Measurements from ENCODE around the gene PCLAF. TPM values are rescaled to one million over a fixed set of nuclear protein-coding genes. Genes with fewer than 3 reads are reported as not detected.

Gene PCLAF
- total and polyA plus RNA-seq, 2 of the 13 experiments (the other 11 are each of a cell fraction or from before 2014, with no cell fraction given) = 98.6 to 98.9 TPM

GRCh38 chr15:64340355-64340754 is 40.9 kb downstream of the PCLAF start:
- ATAC-seq = no peak
- POLR2A ChIA-PET = no interaction called here

GRCh38 chr15:64337761-64338160 is 43.5 kb downstream of the PCLAF start:
- Histone ChIP-seq H3K4me3 (replicated peaks in 1 of 3; ENCODE audit: insufficient read depth in 1 of 3, low read depth in 2 of 3, low read length in 3 of 3) (no peak overlapping the region), H3K4me1 (ENCODE audit: insufficient read depth, low read length) (no peaks in the 10 kb centered on the region), H3K27ac (ENCODE audit: extremely low read length, insufficient read depth, low read length) (no peak overlapping the region), H3K27me3 (ENCODE audit: control insufficient read depth in 1 of 2, insufficient read depth in 2 of 2, low read length in 2 of 2) (no peaks in the 10 kb centered on the region; a peak in 1 of 5 replicates), H3K9ac (ENCODE audit: insufficient read depth, low read depth, low read length) (no peak overlapping the region), H2AFZ (ENCODE audit: low read length) (no peak overlapping the region), H4K20me1 (ENCODE audit: insufficient read depth, low read length) (no peaks in the 10 kb centered on the region), H3K9me3 (ENCODE audit: low read length) (no peaks in the 10 kb centered on the region), H3K36me3 (replicated peaks in 1 of 2; ENCODE audit: control insufficient read depth in 1 of 2, insufficient read depth in 2 of 2, low read length in 2 of 2) (peaks cover 0 to 15% of the 10 kb centered on the region in 2 experiments; a peak in 4 of 5 replicates), H3K79me2 (ENCODE audit: insufficient read depth, low read length) (peaks cover 7% of the 10 kb centered on the region), H3K4me2 (ENCODE audit: low read depth, low read length) (no peak overlapping the region)
- CTCF ChIA-PET (ENCODE audit: low intra/inter-chr PET ratio, low total read pairs) = no interaction called here
- intact Hi-C loops (cut with micrococcal nuclease; ENCODE audit: unreplicated experiment) (no loop called here), in situ Hi-C loops (cut with HindIII; ENCODE audit: extremely low pct_ligation_motif_present, low pct_unique_long_range_greater_than_20kb) (no loop called here)
- TF ChIP-seq ZBTB3 (CRISPR knock-in tag; IDR thresholded peaks at IDR 0.05; ENCODE audit: borderline replicate concordance, low read depth) = no peak
- TF ChIP-seq SKI (IDR thresholded peaks at IDR 0.05; ENCODE audit: partially characterized antibody) = no peak
- TF ChIP-seq, protein P1, sequence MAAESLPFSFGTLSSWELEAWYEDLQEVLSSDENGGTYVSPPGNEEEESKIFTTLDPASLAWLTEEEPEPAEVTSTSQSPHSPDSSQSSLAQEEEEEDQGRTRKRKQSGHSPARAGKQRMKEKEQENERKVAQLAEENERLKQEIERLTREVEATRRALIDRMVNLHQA (CRISPR knock-in tag; IDR thresholded peaks at IDR 0.05) = no peak
- TF ChIP-seq DNMT1 (CRISPR knock-in tag; IDR thresholded peaks at IDR 0.05) = no peak
- TF ChIP-seq PAF1 (CRISPR knock-in tag; IDR thresholded peaks at IDR 0.05) = no peak
- no peak for TF ChIP-seq SSRP1 (CRISPR knock-in tag; IDR thresholded peaks at IDR 0.05)
- no peak for TF ChIP-seq IKZF4 (CRISPR knock-in tag; IDR thresholded peaks at IDR 0.05; ENCODE audit: borderline replicate concordance, low read depth, not compliant biosample characterization)
- no peak for TF ChIP-seq ZNF263 (CRISPR knock-in tag; IDR thresholded peaks at IDR 0.05)
- no peak for TF ChIP-seq POLR2AphosphoS2 (IDR thresholded peaks at IDR 0.05; ENCODE audit: low read depth, low read length)
- no peak for TF ChIP-seq ZNF430 (CRISPR knock-in tag; IDR thresholded peaks at IDR 0.05)
- TF ChIP-seq ZNF501 (CRISPR knock-in tag; IDR thresholded peaks at IDR 0.05) = no peak
- no peak for TF ChIP-seq ZNF580 (CRISPR knock-in tag; IDR thresholded peaks at IDR 0.05; ENCODE audit: borderline replicate concordance, low read depth)
- no peak for TF ChIP-seq ZNF724P (CRISPR knock-in tag; IDR thresholded peaks at IDR 0.05; ENCODE audit: borderline replicate concordance)
- 97% methylated on average over 2 of the region's 2 CpGs for WGBS (ENCODE audit: low lambda C conversion rate)
- POLR2A ChIA-PET = no interaction called here
- no peak for FAIRE-seq
- BruUV-seq (replicated peaks) = no TSS peak
- no peak for DNase-seq (ENCODE audit: low spot score)
- ATAC-seq = no peak

More at GRCh38 chr15:64340355-64340754, 40.9 kb downstream of the PCLAF start:
- 100% methylated on average over 1 of the region's 1 CpG for WGBS (ENCODE audit: low lambda C conversion rate)
- H3K9ac ChIP-seq (ENCODE audit: insufficient read depth, low read depth, low read length) = no peak overlapping the region
- intact Hi-C loops (cut with micrococcal nuclease; ENCODE audit: unreplicated experiment) = no loop called here
- no peak for FAIRE-seq
- H3K4me1 ChIP-seq (ENCODE audit: insufficient read depth, low read length) = peaks cover 9% of the 10 kb centered on the region
- no peak overlapping the region for H3K4me2 ChIP-seq (ENCODE audit: low read depth, low read length)
- in situ Hi-C loops (cut with HindIII; ENCODE audit: extremely low pct_ligation_motif_present, low pct_unique_long_range_greater_than_20kb) = no loop called here
- TF ChIP-seq TAF1 (CRISPR knock-in tag; IDR thresholded peaks at IDR 0.05) = no peak
- TF ChIP-seq ZNF816 (CRISPR knock-in tag; IDR thresholded peaks at IDR 0.05; ENCODE audit: borderline replicate concordance) = no peak
- no peak for TF ChIP-seq NFIB (CRISPR knock-in tag; IDR thresholded peaks at IDR 0.05; ENCODE audit: borderline replicate concordance)
- TF ChIP-seq CEBPG (CRISPR knock-in tag; IDR thresholded peaks at IDR 0.05) = no peak
- no peak for TF ChIP-seq ZNF629 (CRISPR knock-in tag; conservative IDR thresholded peaks at IDR 0.05)
- no peak for TF ChIP-seq NFIC (IDR thresholded peaks at IDR 0.05; ENCODE audit: low read length)
- no peaks in the 10 kb centered on the region for H3K9me3 ChIP-seq (ENCODE audit: low read length)
- peaks cover 0 to 15% of the 10 kb centered on the region in 2 experiments; a peak in 4 of 5 replicates for H3K36me3 ChIP-seq (replicated peaks in 1 of 2; ENCODE audit: control insufficient read depth in 1 of 2, insufficient read depth in 2 of 2, low read length in 2 of 2)
- H4K20me1 ChIP-seq (ENCODE audit: insufficient read depth, low read length) = no peaks in the 10 kb centered on the region
- no TSS peak for BruUV-seq (replicated peaks)
- H2AFZ ChIP-seq (ENCODE audit: low read length) = no peak overlapping the region
- H3K27ac ChIP-seq (ENCODE audit: extremely low read length, insufficient read depth, low read length) = no peak overlapping the region
- H3K4me3 ChIP-seq (replicated peaks in 1 of 3; ENCODE audit: insufficient read depth in 1 of 3, low read depth in 2 of 3, low read length in 3 of 3) = no peak overlapping the region
- CTCF ChIA-PET (ENCODE audit: low intra/inter-chr PET ratio, low total read pairs) = no interaction called here
- peaks cover 9% of the 10 kb centered on the region for H3K79me2 ChIP-seq (ENCODE audit: insufficient read depth, low read length)
- no peaks in the 10 kb centered on the region; a peak in 1 of 5 replicates for H3K27me3 ChIP-seq (ENCODE audit: control insufficient read depth in 1 of 2, insufficient read depth in 2 of 2, low read length in 2 of 2)
- no peak for DNase-seq (ENCODE audit: low spot score)

Measured in HepG2 (cell line).